ENCODE measurements around the gene CCDC197. TPM values are rescaled to one million over a fixed set of nuclear protein-coding genes. Genes with fewer than 3 reads are reported as not detected.

CCDC197 gene
- total and polyA plus RNA-seq, 9 of the 15 experiments (the other 6 are each of a cell fraction or from before 2014, with no cell fraction given): not detected

DNA sequence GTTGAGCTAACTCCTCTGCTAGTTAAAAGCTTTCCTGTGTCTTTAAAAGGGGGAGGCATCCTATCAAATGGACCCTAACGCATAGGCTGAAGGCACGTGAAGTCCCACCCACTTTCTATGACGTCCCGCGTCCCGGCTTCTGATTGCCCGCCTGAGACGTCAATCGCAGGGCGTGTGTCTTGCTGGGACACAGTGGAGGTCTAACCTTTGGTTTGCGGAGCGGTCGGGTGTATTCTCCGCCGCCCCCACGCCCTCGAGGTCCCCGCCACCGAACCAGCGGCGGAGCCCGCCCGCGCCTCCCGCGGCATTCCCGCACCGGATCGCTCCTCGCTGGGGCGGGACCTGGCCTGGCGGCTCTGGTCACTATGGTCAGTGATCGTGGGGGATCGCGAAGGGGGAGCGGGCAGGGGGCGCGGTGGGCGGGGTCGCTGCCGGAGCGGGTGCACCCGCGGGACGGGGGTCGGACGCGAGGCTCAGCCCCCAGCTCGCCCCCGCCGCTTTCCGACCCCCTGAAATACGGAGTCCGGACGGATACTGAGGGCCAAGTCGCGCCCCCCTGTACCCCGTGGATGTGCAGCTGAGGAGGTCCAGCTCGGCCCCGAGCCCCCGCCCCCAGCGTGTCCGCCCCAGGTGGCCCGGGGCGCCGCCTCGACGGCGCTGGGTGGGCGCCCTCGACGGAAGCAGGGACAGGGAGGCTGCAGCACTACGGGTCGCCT, 29.2 kb downstream of the CCDC197 start, which contains the start of gene OTUB2 (continued):
- TF ChIP-seq, protein P1, sequence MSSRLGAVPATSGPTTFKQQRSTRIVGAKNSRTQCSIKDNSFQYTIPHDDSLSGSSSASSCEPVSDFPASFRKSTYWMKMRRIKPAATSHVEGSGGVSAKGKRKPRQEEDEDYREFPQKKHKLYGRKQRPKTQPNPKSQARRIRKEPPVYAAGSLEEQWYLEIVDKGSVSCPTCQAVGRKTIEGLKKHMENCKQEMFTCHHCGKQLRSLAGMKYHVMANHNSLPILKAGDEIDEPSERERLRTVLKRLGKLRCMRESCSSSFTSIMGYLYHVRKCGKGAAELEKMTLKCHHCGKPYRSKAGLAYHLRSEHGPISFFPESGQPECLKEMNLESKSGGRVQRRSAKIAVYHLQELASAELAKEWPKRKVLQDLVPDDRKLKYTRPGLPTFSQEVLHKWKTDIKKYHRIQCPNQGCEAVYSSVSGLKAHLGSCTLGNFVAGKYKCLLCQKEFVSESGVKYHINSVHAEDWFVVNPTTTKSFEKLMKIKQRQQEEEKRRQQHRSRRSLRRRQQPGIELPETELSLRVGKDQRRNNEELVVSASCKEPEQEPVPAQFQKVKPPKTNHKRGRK (tag; IDR thresholded peaks at IDR 0.05): no peak
- peak; percentile 42; the same call in 1 of the 2 replicates for TF ChIP-seq ATF7 (IDR thresholded peaks at IDR 0.05)
- TF ChIP-seq, protein P2, sequence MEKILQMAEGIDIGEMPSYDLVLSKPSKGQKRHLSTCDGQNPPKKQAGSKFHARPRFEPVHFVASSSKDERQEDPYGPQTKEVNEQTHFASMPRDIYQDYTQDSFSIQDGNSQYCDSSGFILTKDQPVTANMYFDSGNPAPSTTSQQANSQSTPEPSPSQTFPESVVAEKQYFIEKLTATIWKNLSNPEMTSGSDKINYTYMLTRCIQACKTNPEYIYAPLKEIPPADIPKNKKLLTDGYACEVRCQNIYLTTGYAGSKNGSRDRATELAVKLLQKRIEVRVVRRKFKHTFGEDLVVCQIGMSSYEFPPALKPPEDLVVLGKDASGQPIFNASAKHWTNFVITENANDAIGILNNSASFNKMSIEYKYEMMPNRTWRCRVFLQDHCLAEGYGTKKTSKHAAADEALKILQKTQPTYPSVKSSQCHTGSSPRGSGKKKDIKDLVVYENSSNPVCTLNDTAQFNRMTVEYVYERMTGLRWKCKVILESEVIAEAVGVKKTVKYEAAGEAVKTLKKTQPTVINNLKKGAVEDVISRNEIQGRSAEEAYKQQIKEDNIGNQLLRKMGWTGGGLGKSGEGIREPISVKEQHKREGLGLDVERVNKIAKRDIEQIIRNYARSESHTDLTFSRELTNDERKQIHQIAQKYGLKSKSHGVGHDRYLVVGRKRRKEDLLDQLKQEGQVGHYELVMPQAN (IDR thresholded peaks at IDR 0.05; ENCODE audit: borderline replicate concordance): no peak
- TF ChIP-seq, protein P3, sequence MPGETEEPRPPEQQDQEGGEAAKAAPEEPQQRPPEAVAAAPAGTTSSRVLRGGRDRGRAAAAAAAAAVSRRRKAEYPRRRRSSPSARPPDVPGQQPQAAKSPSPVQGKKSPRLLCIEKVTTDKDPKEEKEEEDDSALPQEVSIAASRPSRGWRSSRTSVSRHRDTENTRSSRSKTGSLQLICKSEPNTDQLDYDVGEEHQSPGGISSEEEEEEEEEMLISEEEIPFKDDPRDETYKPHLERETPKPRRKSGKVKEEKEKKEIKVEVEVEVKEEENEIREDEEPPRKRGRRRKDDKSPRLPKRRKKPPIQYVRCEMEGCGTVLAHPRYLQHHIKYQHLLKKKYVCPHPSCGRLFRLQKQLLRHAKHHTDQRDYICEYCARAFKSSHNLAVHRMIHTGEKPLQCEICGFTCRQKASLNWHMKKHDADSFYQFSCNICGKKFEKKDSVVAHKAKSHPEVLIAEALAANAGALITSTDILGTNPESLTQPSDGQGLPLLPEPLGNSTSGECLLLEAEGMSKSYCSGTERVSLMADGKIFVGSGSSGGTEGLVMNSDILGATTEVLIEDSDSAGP (CRISPR knock-in tag; IDR thresholded peaks at IDR 0.05): peak; percentile 97
- TF ChIP-seq, protein P4, sequence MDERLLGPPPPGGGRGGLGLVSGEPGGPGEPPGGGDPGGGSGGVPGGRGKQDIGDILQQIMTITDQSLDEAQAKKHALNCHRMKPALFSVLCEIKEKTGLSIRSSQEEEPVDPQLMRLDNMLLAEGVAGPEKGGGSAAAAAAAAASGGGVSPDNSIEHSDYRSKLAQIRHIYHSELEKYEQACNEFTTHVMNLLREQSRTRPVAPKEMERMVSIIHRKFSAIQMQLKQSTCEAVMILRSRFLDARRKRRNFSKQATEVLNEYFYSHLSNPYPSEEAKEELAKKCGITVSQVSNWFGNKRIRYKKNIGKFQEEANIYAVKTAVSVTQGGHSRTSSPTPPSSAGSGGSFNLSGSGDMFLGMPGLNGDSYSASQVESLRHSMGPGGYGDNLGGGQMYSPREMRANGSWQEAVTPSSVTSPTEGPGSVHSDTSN (CRISPR knock-in tag; IDR thresholded peaks at IDR 0.05; ENCODE audit: low read depth): peak; percentile 79
- TF ChIP-seq, protein P4 (tag; conservative IDR thresholded peaks at IDR 0.05; ENCODE audit: low read depth): peak; percentile 96
- peak; percentile 79 for TF ChIP-seq ASH1L (IDR thresholded peaks at IDR 0.05; ENCODE audit: borderline replicate concordance, low read depth, partially characterized antibody)
- TF ChIP-seq ZNF217 (CRISPR knock-in tag; IDR thresholded peaks at IDR 0.05): no peak
- TF ChIP-seq ZC3H8 (IDR thresholded peaks at IDR 0.05): no peak
- TF ChIP-seq, protein P5, sequence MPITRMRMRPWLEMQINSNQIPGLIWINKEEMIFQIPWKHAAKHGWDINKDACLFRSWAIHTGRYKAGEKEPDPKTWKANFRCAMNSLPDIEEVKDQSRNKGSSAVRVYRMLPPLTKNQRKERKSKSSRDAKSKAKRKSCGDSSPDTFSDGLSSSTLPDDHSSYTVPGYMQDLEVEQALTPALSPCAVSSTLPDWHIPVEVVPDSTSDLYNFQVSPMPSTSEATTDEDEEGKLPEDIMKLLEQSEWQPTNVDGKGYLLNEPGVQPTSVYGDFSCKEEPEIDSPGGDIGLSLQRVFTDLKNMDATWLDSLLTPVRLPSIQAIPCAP (CRISPR knock-in tag; IDR thresholded peaks at IDR 0.05; ENCODE audit: borderline replicate concordance): no peak
- TF ChIP-seq, protein P6, sequence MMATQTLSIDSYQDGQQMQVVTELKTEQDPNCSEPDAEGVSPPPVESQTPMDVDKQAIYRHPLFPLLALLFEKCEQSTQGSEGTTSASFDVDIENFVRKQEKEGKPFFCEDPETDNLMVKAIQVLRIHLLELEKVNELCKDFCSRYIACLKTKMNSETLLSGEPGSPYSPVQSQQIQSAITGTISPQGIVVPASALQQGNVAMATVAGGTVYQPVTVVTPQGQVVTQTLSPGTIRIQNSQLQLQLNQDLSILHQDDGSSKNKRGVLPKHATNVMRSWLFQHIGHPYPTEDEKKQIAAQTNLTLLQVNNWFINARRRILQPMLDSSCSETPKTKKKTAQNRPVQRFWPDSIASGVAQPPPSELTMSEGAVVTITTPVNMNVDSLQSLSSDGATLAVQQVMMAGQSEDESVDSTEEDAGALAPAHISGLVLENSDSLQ (IDR thresholded peaks at IDR 0.05): peak; percentile 99
- peak; percentile 38; the same call in 1 of the 2 replicates for TF ChIP-seq L3MBTL2 (IDR thresholded peaks at IDR 0.05)
- no peak for TF ChIP-seq HNRNPUL1 (IDR thresholded peaks at IDR 0.05; ENCODE audit: low read length)
- TF ChIP-seq HDAC3 (IDR thresholded peaks at IDR 0.05; ENCODE audit: borderline replicate concordance, partially characterized antibody): no peak
- no peak for TF ChIP-seq ZNF551 (CRISPR knock-in tag; IDR thresholded peaks at IDR 0.05)
- TF ChIP-seq NBN (IDR thresholded peaks at IDR 0.05; ENCODE audit: low read depth): no peak
